ENCODE measurements around the gene ANKRD63.

Gene ANKRD63

GRCh38 chr15:40296561-40297230 lies 13.8 kb upstream of the ANKRD63 start:
- Histone ChIP-seq H2BK15ac (ENCODE audit: low read depth, poor library complexity, severe bottlenecking) (no peak overlapping the region), H4K8ac (ENCODE audit: low read length) (no peak overlapping the region), H2BK5ac (ENCODE audit: low read depth, low read length, poor library complexity, severe bottlenecking) (no peak overlapping the region), H3K4me3 (ENCODE audit: insufficient read depth in 1 of 2, low read depth in 1 of 2, low read length in 2 of 2) (no peak overlapping the region), H3K23ac (ENCODE audit: low read length in 2 of 2) (no peak overlapping the region), H4K91ac (ENCODE audit: low read length) (no peak overlapping the region), H3K9me3 (ENCODE audit: control insufficient read depth, low read length) (peaks cover 11% of the 10 kb centered on the region), H3K9ac (ENCODE audit: low read length) (no peak overlapping the region), H3K27me3 (ENCODE audit: control insufficient read depth in 1 of 2, insufficient read depth in 1 of 2, low read length in 2 of 2) (peaks cover 59 to 88% of the 10 kb centered on the region in 2 experiments), H3K4ac (ENCODE audit: low read depth in 1 of 2, low read length in 2 of 2) (no peak overlapping the region), H3K36me3 (ENCODE audit: control insufficient read depth in 1 of 2, insufficient read depth in 2 of 2, low read depth in 1 of 2, low read length in 2 of 2) (no peaks in the 10 kb centered on the region), H3K14ac (ENCODE audit: low read length in 2 of 2) (no peak overlapping the region), H2BK120ac (ENCODE audit: low read depth, low read length) (no peak overlapping the region), H2BK12ac (ENCODE audit: low read length in 2 of 2) (no peak overlapping the region), H3K4me2 (ENCODE audit: low read length, poor library complexity, severe bottlenecking) (no peak overlapping the region), H3K27ac (ENCODE audit: low read length, poor library complexity, severe bottlenecking) (no peak overlapping the region), H3K4me1 (ENCODE audit: control insufficient read depth, insufficient read depth, low read depth, low read length) (peaks cover 3% of the 10 kb centered on the region), H2AFZ (ENCODE audit: low read depth, low read length) (no peak overlapping the region), H3K18ac (ENCODE audit: low read depth in 1 of 2, low read length in 2 of 2) (no peak overlapping the region), H3K79me1 (replicated peaks; ENCODE audit: low read length, poor library complexity, severe bottlenecking) (no peaks in the 10 kb centered on the region), H2AK5ac (ENCODE audit: low read length, severe bottlenecking) (no peak overlapping the region)
- no peak for DNase-seq
- 71% methylated on average over 5 of the region's 5 CpGs for WGBS

- no peak overlapping the region for H3K9ac ChIP-seq (ENCODE audit: low read length)
- no peak overlapping the region for H2AK5ac ChIP-seq (ENCODE audit: low read length, severe bottlenecking)
- H2BK5ac ChIP-seq (ENCODE audit: low read depth, low read length, poor library complexity, severe bottlenecking) = no peak overlapping the region
- no peaks in the 10 kb centered on the region for H3K36me3 ChIP-seq (ENCODE audit: control insufficient read depth in 1 of 2, insufficient read depth in 2 of 2, low read depth in 1 of 2, low read length in 2 of 2)
- H4K91ac ChIP-seq (ENCODE audit: low read length) = no peak overlapping the region
- WGBS = 72% methylated on average over 12 of the region's 12 CpGs
- H3K27ac ChIP-seq (ENCODE audit: low read length, poor library complexity, severe bottlenecking) = no peak overlapping the region
- H4K8ac ChIP-seq (ENCODE audit: low read length) = no peak overlapping the region
- H3K23ac ChIP-seq (ENCODE audit: low read length in 2 of 2) = no peak overlapping the region
- H2BK12ac ChIP-seq (ENCODE audit: low read length in 2 of 2) = no peak overlapping the region
- no peak overlapping the region for H3K4ac ChIP-seq (ENCODE audit: low read depth in 1 of 2, low read length in 2 of 2)
- H3K27me3 ChIP-seq (ENCODE audit: control insufficient read depth in 1 of 2, insufficient read depth in 1 of 2, low read length in 2 of 2) = peaks cover 59 to 84% of the 10 kb centered on the region in 2 experiments
- no peak overlapping the region for H3K4me2 ChIP-seq (ENCODE audit: low read length, poor library complexity, severe bottlenecking)
- H3K4me1 ChIP-seq (ENCODE audit: control insufficient read depth, insufficient read depth, low read depth, low read length) = peaks cover 9% of the 10 kb centered on the region
- no peak overlapping the region for H3K4me3 ChIP-seq (ENCODE audit: insufficient read depth in 1 of 2, low read depth in 1 of 2, low read length in 2 of 2)
- no peaks in the 10 kb centered on the region for H3K79me1 ChIP-seq (replicated peaks; ENCODE audit: low read length, poor library complexity, severe bottlenecking)
- no peak for DNase-seq
- H3K9me3 ChIP-seq (ENCODE audit: control insufficient read depth, low read length) = peaks cover 11% of the 10 kb centered on the region
- H2BK120ac ChIP-seq (ENCODE audit: low read depth, low read length) = no peak overlapping the region
- no peak overlapping the region for H3K18ac ChIP-seq (ENCODE audit: low read depth in 1 of 2, low read length in 2 of 2)
- no peak overlapping the region for H2BK15ac ChIP-seq (ENCODE audit: low read depth, poor library complexity, severe bottlenecking)
- no peak overlapping the region for H2AFZ ChIP-seq (ENCODE audit: low read depth, low read length)
- no peak overlapping the region for H3K14ac ChIP-seq (ENCODE audit: low read length in 2 of 2)
These were observed 13.2 kb upstream of the ANKRD63 start for GRCh38 chr15:40295877-40296560.

DNA sequence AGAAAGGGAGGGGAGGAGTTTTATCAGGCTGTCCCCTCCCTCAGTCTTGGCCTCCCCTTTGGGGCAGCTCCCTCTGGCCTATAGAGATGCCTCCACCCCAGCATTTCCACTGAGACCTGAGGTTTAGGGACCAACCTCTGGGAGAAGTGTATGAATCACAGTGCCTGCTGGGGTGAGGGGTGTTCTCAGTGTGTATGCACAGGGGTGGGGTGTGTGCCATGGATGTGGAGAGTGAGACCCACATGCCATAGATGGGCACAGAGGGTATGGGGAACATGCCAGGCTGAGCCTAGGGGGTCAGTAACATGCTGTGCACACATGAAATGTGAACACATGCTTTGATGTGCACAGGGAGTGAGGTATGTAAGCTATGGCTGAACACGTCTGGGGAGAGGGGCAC lies 12.4 kb upstream of the ANKRD63 start:
- no peak overlapping the region for H3K4me3 ChIP-seq (ENCODE audit: insufficient read depth in 1 of 2, low read depth in 1 of 2, low read length in 2 of 2)
- no peak overlapping the region for H2BK120ac ChIP-seq (ENCODE audit: low read depth, low read length)
- H2AK5ac ChIP-seq (ENCODE audit: low read length, severe bottlenecking) = no peak overlapping the region

More for the DNA sequence above, 12.4 kb upstream of the ANKRD63 start:
- Histone ChIP-seq H2BK15ac (ENCODE audit: low read depth, poor library complexity, severe bottlenecking) (no peak overlapping the region), H3K18ac (ENCODE audit: low read depth in 1 of 2, low read length in 2 of 2) (no peak overlapping the region), H3K9me3 (ENCODE audit: control insufficient read depth, low read length) (peaks cover 6% of the 10 kb centered on the region), H3K23ac (ENCODE audit: low read length in 2 of 2) (no peak overlapping the region), H2AFZ (ENCODE audit: low read depth, low read length) (no peak overlapping the region), H4K8ac (ENCODE audit: low read length) (no peak overlapping the region), H3K4ac (ENCODE audit: low read depth in 1 of 2, low read length in 2 of 2) (no peak overlapping the region), H2BK5ac (ENCODE audit: low read depth, low read length, poor library complexity, severe bottlenecking) (no peak overlapping the region), H4K91ac (ENCODE audit: low read length) (no peak overlapping the region), H3K14ac (ENCODE audit: low read length in 2 of 2) (no peak overlapping the region), H3K36me3 (ENCODE audit: control insufficient read depth in 1 of 2, insufficient read depth in 2 of 2, low read depth in 1 of 2, low read length in 2 of 2) (no peaks in the 10 kb centered on the region), H3K79me1 (replicated peaks; ENCODE audit: low read length, poor library complexity, severe bottlenecking) (no peaks in the 10 kb centered on the region), H3K4me1 (ENCODE audit: control insufficient read depth, insufficient read depth, low read depth, low read length) (peaks cover 15% of the 10 kb centered on the region), H2BK12ac (ENCODE audit: low read length in 2 of 2) (no peak overlapping the region), H3K27me3 (ENCODE audit: control insufficient read depth in 1 of 2, insufficient read depth in 1 of 2, low read length in 2 of 2) (peaks cover 63 to 81% of the 10 kb centered on the region in 2 experiments), H3K4me2 (ENCODE audit: low read length, poor library complexity, severe bottlenecking) (no peak overlapping the region), H3K27ac (ENCODE audit: low read length, poor library complexity, severe bottlenecking) (no peak overlapping the region), H3K9ac (ENCODE audit: low read length) (no peak overlapping the region)
- 80% methylated on average over 1 of the region's 1 CpG for WGBS
- DNase-seq = no peak

Data from mesenchymal stem cell (in vitro differentiated cells and primary cell).